ENCODE results near the gene CDC123. TPM values are rescaled to one million over a fixed set of nuclear protein-coding genes. Genes with fewer than 3 reads are reported as not detected.

The CDC123 gene
- total RNA-seq, 1 donor from 2014 or later = 43.7 TPM

DNA sequence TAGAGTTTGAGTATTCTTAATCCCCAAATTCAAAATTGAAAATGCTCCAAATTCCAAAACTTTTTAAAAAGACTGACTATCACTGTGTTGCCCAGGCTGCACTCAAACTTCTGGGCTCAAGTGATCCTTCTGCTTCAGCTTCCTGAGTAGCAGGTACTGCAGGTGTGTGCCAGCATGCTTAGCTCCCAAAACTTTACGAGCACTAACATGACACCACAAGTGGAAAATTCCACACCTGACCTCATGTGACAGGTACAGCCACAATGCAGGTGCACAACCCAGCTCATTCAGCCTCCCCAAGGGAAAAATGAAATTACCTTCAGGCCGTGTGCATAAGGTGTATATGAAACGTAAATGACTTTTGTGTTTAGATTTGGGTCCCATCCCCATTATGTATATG, 16.5 kb downstream of the CDC123 start:
- intact Hi-C loops (cut with DNase I) = no loop called here
- Histone ChIP-seq H3K27ac (no peak overlapping the region), H3K27me3 (ENCODE audit: low read depth) (no peaks in the 10 kb centered on the region), H3K36me3 (peaks cover 66% of the 10 kb centered on the region), H3K4me3 (no peak overlapping the region), H3K4me1 (no peaks in the 10 kb centered on the region), H3K9me3 (no peaks in the 10 kb centered on the region)
- DNase-seq (no peak), ATAC-seq (no peak)
- TF ChIP-seq, protein P1, sequence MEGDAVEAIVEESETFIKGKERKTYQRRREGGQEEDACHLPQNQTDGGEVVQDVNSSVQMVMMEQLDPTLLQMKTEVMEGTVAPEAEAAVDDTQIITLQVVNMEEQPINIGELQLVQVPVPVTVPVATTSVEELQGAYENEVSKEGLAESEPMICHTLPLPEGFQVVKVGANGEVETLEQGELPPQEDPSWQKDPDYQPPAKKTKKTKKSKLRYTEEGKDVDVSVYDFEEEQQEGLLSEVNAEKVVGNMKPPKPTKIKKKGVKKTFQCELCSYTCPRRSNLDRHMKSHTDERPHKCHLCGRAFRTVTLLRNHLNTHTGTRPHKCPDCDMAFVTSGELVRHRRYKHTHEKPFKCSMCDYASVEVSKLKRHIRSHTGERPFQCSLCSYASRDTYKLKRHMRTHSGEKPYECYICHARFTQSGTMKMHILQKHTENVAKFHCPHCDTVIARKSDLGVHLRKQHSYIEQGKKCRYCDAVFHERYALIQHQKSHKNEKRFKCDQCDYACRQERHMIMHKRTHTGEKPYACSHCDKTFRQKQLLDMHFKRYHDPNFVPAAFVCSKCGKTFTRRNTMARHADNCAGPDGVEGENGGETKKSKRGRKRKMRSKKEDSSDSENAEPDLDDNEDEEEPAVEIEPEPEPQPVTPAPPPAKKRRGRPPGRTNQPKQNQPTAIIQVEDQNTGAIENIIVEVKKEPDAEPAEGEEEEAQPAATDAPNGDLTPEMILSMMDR (IDR thresholded peaks at IDR 0.05) = no peak

DNA sequence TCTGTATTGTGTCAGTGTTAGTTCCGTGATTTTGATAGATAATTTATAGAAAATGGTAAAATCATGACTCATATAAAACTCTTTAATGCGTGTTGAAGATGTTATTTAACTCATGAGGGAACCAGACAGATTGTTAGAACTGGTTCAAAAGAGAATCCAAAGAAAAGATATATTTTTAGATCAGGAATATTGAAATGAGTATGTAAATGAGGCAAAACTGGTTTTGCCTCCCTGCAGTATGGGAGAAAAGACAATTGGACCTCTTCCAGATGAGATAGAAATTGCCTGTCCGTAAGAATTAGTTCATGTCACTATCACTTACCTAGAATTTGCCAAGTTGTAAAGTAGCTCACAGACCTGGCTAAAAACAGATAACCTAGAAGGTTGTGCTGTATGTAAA, 17.6 kb downstream of the CDC123 start:
- TF ChIP-seq, protein P1 (IDR thresholded peaks at IDR 0.05) = no peak
- ATAC-seq = no peak
- Histone ChIP-seq H3K4me3 (no peak overlapping the region), H3K27ac (no peak overlapping the region), H3K27me3 (ENCODE audit: low read depth) (no peaks in the 10 kb centered on the region), H3K4me1 (no peaks in the 10 kb centered on the region), H3K9me3 (no peaks in the 10 kb centered on the region), H3K36me3 (peaks cover 71% of the 10 kb centered on the region)
- intact Hi-C loops (cut with DNase I) = no loop called here
- DNase-seq = no peak

DNA sequence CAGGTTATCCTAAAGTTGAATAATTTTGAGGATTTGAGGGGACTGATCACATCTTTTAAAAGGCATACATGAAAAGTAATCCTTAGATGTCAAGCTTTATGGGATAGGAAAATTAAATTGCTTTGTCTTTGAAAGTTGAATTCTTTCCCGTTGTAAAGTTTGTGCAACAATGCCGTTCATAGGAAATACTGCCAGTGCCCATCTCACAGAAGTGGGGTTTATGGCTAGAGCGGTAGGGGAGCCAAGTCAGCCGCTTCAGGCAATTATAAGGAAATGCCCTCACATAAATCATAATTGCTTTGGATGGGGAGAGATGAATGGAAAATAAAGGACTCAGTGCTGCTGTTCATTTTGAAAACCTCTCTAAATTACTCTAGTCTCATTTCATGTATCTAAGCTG, 18.1 kb downstream of the CDC123 start:
- ATAC-seq (no peak), DNase-seq (no peak)
- intact Hi-C loops (cut with DNase I) = no loop called here
- H3K36me3 ChIP-seq = peaks cover 75% of the 10 kb centered on the region
- no peaks in the 10 kb centered on the region for H3K4me1 ChIP-seq
- no peak overlapping the region for H3K4me3 ChIP-seq
- no peaks in the 10 kb centered on the region for H3K9me3 ChIP-seq
- no peaks in the 10 kb centered on the region for H3K27me3 ChIP-seq (ENCODE audit: low read depth)
- H3K27ac ChIP-seq = no peak overlapping the region
- TF ChIP-seq, protein P1 (IDR thresholded peaks at IDR 0.05) = no peak

DNA sequence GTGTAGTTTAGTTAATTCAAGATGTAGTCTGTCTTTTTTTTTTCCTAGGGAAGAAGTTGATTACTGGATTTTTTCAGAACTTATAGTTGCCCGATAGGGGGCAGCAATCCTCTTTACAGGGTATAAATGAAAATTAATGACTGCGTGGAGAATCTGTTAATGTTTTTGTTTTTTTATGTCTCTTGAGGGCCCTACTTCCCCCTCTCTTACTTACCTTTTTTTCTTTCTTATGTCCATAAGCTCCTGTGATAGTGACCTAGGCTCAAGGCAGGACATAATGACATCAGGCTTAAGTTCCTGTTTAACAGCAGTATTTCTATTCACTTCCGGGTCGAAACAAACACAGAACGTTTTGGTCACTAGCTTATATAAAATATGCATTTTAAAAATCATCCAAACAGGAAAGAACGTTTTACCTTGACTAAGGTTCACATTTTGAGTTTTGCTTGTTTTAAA, 18.8 kb downstream of the CDC123 start:
- DNase-seq = no peak
- Histone ChIP-seq H3K9me3 (no peaks in the 10 kb centered on the region), H3K27ac (no peak overlapping the region), H3K27me3 (ENCODE audit: low read depth) (no peaks in the 10 kb centered on the region), H3K4me1 (no peaks in the 10 kb centered on the region), H3K4me3 (no peak overlapping the region), H3K36me3 (peaks cover 75% of the 10 kb centered on the region)
- intact Hi-C loops (cut with DNase I) = no loop called here
- TF ChIP-seq, protein P1 (IDR thresholded peaks at IDR 0.05) = peak; percentile 69
- peak; percentile 36 to 46 for ATAC-seq

DNA sequence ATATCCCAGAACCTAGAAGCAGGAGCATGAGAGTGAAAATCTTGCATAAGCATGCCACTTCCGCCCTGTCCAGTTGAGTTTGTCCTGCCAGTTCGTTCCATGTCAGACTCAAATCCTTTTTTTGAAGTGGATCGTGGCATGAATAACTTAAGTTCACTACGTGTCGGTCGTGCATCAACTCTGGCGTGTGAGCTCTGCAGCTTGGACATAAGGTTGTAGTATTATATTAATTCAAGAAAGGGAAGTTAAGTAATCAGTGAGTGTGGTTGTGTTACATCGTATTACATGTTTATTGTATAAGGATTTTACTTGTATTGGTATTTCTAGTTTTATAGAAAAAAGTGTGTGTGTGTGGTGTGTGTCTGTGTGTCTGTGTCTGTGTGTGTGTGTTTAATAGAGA, 23.0 kb downstream of the CDC123 start:
- H3K27ac ChIP-seq = no peak overlapping the region
- H3K4me1 ChIP-seq = peaks cover 8% of the 10 kb centered on the region
- no peaks in the 10 kb centered on the region for H3K27me3 ChIP-seq (ENCODE audit: low read depth)
- peaks cover 63% of the 10 kb centered on the region for H3K36me3 ChIP-seq
- no peak for ATAC-seq
- intact Hi-C loops (cut with DNase I) = no loop called here
- no peak overlapping the region for H3K4me3 ChIP-seq
- DNase-seq = no peak
- TF ChIP-seq, protein P1 (IDR thresholded peaks at IDR 0.05) = no peak
- no peaks in the 10 kb centered on the region for H3K9me3 ChIP-seq

Measured in lower lobe of right lung (tissue), 2 donors.